ENCODE data around the gene IQGAP2.

DNA sequence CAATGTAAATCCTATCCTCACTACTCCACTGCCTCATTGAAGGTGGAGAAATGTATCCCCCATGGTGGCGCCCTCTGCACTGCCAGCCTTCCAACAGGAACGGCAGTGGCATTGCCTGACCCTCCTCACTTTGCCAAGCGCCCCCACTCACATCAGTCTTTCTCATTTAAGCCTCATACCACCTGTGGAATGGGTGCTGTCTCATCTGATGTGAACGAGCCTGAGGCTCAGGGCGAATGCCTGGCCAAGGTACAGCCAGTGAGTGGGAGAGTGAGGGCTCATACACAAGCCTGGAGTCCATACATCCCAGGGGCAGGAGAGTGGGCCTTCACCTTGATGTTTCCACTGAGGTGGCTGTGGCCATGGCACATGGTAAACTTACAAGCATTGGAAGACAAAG is 209.9 kb downstream of the IQGAP2 start:
- TF ChIP-seq ZBTB1 (CRISPR knock-in tag; IDR thresholded peaks at IDR 0.05; ENCODE audit: borderline replicate concordance, low read depth) (no peak), NFATC3 (IDR thresholded peaks at IDR 0.05) (no peak), HDAC8 (tag; IDR thresholded peaks at IDR 0.05) (no peak), RNF2 (IDR thresholded peaks at IDR 0.05) (no peak), TAF1 (IDR thresholded peaks at IDR 0.05; ENCODE audit: control insufficient read depth, extremely low read depth, insufficient read depth, low read length, severe bottlenecking) (no peak), ZNF24 (IDR thresholded peaks at IDR 0.05) (no peak)
- TF ChIP-seq, protein P1, sequence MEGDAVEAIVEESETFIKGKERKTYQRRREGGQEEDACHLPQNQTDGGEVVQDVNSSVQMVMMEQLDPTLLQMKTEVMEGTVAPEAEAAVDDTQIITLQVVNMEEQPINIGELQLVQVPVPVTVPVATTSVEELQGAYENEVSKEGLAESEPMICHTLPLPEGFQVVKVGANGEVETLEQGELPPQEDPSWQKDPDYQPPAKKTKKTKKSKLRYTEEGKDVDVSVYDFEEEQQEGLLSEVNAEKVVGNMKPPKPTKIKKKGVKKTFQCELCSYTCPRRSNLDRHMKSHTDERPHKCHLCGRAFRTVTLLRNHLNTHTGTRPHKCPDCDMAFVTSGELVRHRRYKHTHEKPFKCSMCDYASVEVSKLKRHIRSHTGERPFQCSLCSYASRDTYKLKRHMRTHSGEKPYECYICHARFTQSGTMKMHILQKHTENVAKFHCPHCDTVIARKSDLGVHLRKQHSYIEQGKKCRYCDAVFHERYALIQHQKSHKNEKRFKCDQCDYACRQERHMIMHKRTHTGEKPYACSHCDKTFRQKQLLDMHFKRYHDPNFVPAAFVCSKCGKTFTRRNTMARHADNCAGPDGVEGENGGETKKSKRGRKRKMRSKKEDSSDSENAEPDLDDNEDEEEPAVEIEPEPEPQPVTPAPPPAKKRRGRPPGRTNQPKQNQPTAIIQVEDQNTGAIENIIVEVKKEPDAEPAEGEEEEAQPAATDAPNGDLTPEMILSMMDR (IDR thresholded peaks at IDR 0.05 in 2 of 3, conservative IDR thresholded peaks at IDR 0.05 in 1 of 3; ENCODE audit: insufficient read depth in 2 of 3, low read depth in 1 of 3, low read length in 3 of 3): no peak
